H1 (cell line): ENCODE data around the gene SLC1A7.

Experiments used
- BCL11A ChIP-seq, 2 experiments: IDR thresholded peaks; one replicate each; pipeline ENCODE4 v1.6.1; 2011; ENCODE audit warnings: low read depth in 2 of 2, low read length in 2 of 2, mild to moderate bottlenecking in 2 of 2
- CTCF ChIP-seq, 3 experiments: IDR thresholded peaks; 1 replicate in 2 of 3; 2 replicates in 1 of 3; pipeline versions ENCODE4 v1.5.1 to v1.6.1; 2011; ENCODE audit warnings: low read length in 3 of 3, mild to moderate bottlenecking in 3 of 3, inconsistent platforms in 2 of 3, low read depth in 1 of 3, moderate library complexity in 1 of 3; ENCODE audit not compliant: insufficient read depth in 1 of 3; ENCODE audit errors: control extremely low read depth in 1 of 3
- EGR1 ChIP-seq: IDR thresholded peaks from 2 replicates; pipeline ENCODE4 v1.6.1; 2011; ENCODE audit warnings: low read depth, low read length, borderline replicate concordance
- EZH2 ChIP-seq: fragments of 200-600 bp; sonication (generic); IDR thresholded peaks from 2 replicates; pipeline ENCODE4 v1.7.1; 2012; ENCODE audit warnings: low read depth, mild to moderate bottlenecking, moderate library complexity, low read length, inconsistent platforms; ENCODE audit not compliant: severe bottlenecking
- HDAC2 ChIP-seq, 2 experiments: fragments of 300-600 bp in 1 of 2; sonication (generic) in 1 of 2; IDR thresholded peaks; 2 replicates each; pipeline ENCODE4 v1.6.1; 2011 to 2012; ENCODE audit warnings: low read depth in 2 of 2, low read length in 2 of 2, mild to moderate bottlenecking in 2 of 2, moderate library complexity in 2 of 2, borderline replicate concordance in 1 of 2, inconsistent platforms in 1 of 2
- JUN ChIP-seq: IDR thresholded peaks from 2 replicates; pipeline ENCODE4 v1.6.1; 2011; ENCODE audit warnings: low read depth, mild to moderate bottlenecking, improper control_type of control experiment, low read length
- KDM1A ChIP-seq: fragments of 200-600, 300-600 bp; sonication (generic); IDR thresholded peaks from 2 replicates; pipeline ENCODE4 v1.7.1; 2016; ENCODE audit warnings: mild to moderate bottlenecking, low read length, borderline replicate concordance
- KDM4A ChIP-seq: IDR thresholded peaks from one replicate; pipeline ENCODE4 v1.7.1; 2012; ENCODE audit warnings: low read depth, mild to moderate bottlenecking, moderate library complexity, low read length, inconsistent platforms; ENCODE audit not compliant: severe bottlenecking
- POLR2A ChIP-seq, 2 experiments: IDR thresholded peaks; 1 replicate in 1 of 2; 2 replicates in 1 of 2; pipeline ENCODE4 v1.6.1; 2011; ENCODE audit warnings: low read depth in 2 of 2, low read length in 2 of 2, mild to moderate bottlenecking in 2 of 2; ENCODE audit errors: control extremely low read depth in 1 of 2
- RFX5 ChIP-seq: IDR thresholded peaks from 2 replicates; pipeline ENCODE4 v1.6.1; 2011; ENCODE audit warnings: low read depth, low read length, improper control_type of control experiment, borderline replicate concordance
- TEAD4 ChIP-seq: IDR thresholded peaks from 2 replicates; pipeline ENCODE4 v1.6.1; 2012; ENCODE audit warnings: low read depth, low read length, inconsistent platforms, mixed read lengths

GRCh38 chr1:53122961-53123413 lies 19.5 kb downstream of the SLC1A7 start:
- no peak for TF ChIP-seq CTCF (IDR thresholded peaks at IDR 0.05; ENCODE audit: control extremely low read depth in 1 of 3, insufficient read depth in 1 of 3, low read depth in 1 of 3, low read length in 3 of 3)
- TF ChIP-seq POLR2A (IDR thresholded peaks at IDR 0.05; ENCODE audit: control extremely low read depth in 1 of 2, low read depth in 2 of 2, low read length in 2 of 2): no peak
- no peak for TF ChIP-seq EZH2
- TF ChIP-seq BCL11A (IDR thresholded peaks at IDR 0.05; ENCODE audit: low read depth in 2 of 2, low read length in 2 of 2): no peak
- TF ChIP-seq KDM4A: no peak
- TF ChIP-seq JUN: no peak
- TF ChIP-seq EGR1: no peak
- no peak for TF ChIP-seq HDAC2 (IDR thresholded peaks at IDR 0.05; ENCODE audit: borderline replicate concordance in 1 of 2, low read depth in 2 of 2, low read length in 2 of 2)
- no peak for TF ChIP-seq RFX5
- TF ChIP-seq TEAD4: no peak
- TF ChIP-seq KDM1A: no peak
